ENCODE measurements around the gene ADAMTS15.

Gene ADAMTS15

DNA sequence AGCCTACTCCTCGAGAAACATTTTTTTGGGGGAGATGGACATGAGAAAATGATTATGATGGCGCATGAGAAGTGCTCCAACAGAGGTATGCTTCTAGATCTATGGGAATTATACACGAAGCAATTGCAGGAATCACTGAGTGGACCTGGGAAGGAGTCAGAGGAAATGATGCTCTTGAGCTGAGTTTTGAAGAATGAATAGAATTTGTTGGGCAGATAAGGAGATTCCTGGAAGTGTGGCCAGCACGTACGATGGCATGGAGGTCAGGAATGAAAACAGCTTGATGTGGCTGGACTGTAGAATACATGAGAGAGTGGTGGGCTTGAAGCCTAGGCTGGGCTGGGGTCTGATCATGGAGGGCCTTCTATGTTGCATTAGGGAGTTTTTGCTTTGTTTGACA, 31.7 kb downstream of the ADAMTS15 start:
- no peak for DNase-seq

DNA sequence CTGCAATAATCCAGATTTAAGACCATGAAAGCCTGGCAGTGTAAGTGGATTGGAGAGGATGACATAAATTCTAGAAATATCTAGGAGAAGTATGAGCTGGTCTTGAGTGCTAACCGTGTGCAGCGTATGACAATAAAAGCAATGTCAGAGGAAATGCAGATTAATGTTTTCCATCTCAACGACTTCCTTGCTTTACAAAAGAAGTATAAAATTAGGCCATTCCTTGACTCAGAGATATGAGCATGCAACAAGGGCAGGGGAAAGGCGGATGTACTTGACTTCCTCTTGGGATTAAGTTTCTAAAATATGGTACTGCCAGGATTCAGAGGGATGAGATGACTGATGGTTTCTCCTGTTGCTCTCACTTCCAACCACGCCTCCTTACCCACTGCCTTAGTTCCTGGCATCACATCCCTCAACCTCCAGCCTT, 32.3 kb downstream of the ADAMTS15 start:
- DNase-seq, result no peak

DNA sequence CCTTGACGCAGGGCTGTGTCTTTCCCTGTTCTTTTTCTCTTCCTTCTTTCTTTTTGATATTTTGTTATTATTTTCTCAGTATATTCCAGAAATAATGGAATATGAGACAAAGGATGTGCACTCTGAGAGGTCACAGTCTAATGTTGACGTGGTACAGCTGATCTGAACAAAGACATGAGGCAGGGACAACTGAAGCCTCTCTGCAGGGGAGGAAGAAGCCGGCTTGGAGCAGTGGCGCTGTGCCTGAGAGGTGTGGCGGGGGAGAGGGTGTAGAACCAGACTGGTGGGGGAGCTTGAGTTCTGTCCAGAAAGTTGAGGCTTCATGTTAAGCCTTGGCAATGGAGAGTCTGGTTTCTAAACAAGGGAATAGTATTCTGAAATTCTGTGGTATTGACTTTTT, 34.7 kb downstream of the ADAMTS15 start:
- peak; percentile 2 for DNase-seq

DNA sequence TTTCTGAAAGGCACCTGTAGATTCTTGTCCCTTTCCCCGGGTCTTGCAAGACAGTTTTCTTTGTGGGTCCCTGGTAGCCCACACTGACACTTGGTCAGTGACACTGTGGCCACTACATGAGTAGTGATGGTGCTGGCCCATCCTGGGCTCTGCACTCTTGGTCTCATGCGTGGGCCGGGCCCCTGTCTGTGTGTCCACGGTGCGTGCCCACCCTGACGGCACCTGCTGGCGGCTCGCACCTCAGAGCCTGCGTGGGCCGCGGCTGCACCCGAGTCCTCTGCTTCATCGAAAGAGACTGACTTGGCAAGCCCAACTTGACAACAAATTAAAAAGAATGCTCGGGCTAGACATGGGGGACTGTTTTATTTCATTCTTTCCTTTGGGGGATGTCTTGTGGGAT, 37.5 kb downstream of the ADAMTS15 start:
- DNase-seq, result no peak

DNA sequence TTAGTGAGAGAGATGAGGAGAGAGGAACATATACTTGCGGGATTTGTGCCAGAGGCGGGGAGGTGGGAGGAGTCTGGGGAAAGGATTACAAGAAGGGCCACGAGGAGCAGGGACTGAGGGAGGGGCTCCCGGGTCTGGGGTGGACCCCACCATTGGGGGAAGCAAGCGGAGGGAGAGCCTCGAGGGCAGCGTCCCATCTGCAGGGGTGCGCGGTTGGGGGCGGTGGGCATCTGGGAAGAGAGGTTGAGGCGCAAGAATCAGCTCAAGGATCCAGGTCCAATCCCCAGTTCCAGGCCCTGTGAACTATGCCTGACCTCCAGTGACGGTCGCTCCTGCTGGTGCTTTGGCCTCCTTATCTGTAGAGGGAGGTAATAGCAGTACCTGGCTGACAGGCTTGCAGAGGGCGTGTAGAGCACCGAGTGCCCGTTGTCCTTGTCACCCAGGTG, 38.0 kb downstream of the ADAMTS15 start:
- DNase-seq, result no peak

DNA sequence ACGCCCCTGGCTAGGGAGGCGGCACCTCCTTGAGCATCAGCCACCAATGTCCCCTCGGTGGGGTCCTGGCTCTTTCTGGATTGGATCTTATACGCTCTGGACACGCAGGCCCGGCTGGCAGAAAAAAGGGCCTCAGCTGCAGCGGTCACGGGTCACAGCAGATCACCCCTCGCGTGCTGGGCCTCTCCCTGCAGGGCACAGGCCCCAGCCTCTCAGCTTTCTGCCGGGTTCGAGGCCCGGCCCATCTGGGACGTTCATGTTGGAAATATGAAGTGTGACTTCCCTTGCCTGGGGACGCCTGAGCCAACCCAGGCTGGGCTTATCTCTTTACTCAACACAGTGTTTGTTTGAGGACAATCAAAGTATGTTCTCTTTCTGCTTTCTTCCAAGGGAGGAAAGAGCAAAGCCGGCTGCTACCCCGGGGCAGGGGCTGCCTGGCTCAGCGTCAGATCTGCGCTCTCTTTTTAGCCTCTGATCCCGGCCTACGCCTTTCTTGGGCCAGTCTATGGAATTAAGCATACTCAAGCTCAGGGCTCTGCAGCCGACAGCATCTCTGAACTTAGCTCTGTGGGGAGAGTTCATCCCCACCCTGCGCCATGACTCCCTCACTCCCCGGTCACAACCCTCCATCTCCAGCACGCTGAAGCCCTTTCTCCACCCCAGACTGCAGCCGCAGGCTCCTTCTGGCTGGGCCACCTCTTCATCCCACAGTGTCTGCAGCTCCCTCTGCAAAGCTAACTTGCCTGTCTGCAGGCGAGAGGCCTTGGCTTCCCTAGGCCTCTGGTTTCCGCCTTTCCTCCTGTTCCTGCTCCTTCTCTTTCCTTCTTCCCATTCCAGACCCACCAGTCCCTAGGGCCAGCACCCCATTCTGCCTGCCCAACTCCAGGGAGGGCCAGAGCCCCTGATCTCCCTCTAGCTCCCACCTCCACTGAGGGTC, 38.8 kb downstream of the ADAMTS15 start:
- no peak for DNase-seq

DNA sequence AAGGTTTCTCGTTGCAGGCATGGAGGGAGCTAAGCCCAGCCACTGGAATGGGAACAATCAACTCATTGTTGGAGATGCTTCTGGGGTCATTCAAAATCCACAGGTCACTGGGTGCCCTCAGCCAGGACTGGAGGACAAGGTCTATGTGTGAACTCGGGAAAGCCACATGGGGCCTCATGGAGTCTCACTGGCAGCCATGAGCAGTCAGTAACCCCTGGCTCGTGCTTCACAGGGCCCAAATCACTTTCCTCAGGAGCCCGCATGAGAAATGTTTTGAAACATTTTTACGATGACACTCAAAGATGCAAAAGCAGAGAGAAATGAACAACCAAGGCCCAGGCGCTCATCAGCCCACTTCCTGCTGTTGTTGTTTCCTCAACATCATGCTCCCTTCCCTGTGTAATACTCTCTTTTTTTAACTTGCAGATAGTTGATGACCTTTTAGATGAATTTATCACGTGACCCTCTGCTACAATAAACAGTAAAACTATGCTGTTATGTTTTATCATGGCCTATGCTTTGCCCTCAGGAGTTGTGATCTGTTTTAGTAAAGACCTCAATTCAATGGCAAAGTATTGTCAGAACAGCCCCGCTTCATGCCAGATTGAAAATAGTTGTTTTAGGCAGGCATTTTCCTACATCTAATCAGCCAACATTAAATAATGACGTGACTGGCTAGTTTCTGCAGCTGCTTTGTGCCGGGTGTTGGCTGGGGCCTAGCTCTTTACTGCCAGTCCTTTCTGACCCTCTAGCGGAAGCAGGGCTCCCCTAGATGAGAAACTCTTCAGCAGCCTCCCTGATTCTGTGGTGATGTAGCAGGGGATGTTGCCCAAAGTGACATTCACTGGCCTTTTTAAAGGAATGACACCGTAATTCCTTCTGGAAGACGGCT, 39.7 kb downstream of the ADAMTS15 start:
- no peak for DNase-seq

DNA sequence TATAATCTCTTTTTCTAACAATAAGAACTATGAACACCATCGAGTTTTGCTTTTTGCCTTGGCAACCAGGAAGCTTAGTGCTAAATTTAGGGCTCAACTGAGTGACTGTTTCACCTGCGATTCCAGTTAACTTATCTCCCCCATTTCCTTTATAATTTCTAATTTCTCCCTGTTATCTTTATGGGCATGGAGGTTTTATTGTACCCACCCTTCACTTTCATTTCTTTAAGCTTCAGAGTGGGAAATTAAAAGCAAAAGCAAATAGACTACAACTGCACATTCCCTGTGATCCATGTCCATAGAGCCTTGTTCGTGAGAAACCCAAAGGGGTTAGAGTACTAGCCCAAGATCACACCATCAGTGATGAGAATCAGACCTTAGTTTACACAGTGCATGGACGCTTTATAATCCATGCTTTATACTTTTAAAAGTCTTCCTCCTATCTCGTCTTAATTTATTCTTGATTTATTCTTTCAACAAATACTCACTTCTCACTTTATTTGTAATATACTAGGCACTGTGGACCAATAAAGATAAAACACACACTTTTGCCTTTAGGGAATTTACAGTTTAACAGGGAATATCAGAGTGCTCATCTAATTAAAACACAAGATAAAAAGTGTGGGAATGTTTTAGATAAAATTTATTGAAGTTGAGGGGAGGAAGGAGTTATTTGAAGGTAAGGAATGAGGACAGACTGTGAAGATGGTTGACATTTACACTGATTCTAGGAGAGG, 40.6 kb downstream of the ADAMTS15 start:
- DNase-seq, result no peak

DNA sequence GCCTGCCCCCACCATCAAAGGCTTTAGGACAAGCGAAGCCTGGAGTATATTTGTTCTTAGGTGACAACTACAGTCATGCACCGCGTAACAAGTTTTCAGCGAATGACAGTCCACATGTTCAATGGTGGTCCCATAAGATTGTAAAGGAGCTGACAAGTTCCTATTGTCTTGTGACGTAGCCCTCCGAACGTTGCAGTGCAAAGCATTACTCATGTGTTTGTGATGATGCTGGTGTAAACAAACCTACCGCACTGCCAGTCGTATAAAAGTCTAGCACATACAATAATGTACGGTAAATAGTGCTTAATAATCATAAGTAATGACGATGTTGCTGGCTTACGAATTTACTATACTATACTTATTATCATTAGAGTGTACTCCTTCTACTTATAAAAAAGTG, 41.3 kb downstream of the ADAMTS15 start:
- DNase-seq, result no peak

DNA sequence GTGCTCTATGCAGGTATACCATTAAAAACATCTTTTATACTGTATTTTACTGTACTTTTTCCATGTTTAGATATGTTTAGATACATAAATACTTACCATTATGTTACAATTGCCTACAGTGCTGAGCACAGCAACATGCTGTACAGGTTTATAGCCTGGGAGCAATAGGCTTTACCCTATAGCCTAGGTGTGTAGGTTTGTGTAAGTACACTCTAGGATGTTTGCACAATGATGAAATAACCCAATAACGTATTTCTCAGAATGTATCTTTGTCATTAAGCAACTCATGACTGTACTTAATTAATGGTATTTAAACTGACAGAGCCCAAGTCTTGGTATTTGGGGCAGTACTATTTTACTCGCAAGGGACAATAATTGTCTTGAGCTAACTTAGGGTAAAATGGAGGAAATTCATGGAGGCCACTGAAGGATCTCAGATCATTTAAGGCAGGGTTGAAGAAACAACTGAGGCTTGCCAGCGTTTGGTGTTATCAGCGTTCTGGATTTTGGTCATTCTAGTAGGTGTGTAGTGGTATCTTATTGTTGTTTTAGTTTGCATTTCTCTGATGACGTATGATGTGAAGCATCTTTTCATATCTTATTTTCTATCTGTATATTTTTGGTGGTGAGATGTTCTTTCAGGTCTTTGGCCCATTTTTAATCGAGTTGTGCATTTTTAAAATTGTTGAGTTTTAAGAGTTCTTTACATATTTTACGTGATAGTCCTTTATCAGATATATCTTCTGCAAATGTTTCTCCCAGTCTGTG, 42.4 kb downstream of the ADAMTS15 start:
- DNase-seq, result no peak

DNA sequence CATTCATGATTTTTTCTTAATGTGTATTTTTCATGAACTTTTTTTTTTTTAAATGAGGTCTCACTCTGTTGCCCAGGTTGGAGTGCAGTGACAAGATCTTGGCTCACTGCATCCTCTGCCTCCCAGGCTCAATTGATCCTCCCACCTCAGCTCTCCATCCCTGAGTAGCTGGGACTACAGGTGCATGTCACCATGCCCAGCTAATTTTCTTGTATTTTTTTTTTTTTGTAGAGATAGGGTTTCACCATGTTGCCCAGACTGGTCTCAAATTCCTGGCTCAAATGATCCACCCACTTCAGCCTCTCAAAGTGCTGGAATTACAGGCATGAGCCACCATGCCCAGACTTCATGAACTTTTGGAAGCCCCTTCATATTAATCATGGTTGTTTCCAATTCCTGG, 49.7 kb downstream of the ADAMTS15 start:
- no peak for DNase-seq

DNA sequence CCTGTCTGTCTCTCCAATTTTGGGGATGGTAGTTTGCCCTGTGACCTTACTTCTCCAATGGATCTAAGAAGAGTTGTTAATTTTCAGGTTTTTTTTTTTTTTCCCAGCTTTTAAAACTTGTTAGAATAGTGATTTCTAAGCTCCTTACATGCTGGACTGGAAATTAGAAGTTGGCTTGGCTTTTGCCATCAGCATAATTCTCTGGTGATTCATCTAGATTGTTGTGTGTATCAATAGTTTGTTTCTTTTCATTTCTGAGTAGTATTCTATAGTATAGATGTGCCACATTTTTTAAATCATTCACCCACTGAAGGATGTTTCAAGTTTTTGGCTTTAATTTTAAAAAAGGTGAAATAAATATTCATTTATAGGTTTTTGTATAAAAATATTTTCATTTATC, 51.4 kb downstream of the ADAMTS15 start:
- no peak for DNase-seq

DNA sequence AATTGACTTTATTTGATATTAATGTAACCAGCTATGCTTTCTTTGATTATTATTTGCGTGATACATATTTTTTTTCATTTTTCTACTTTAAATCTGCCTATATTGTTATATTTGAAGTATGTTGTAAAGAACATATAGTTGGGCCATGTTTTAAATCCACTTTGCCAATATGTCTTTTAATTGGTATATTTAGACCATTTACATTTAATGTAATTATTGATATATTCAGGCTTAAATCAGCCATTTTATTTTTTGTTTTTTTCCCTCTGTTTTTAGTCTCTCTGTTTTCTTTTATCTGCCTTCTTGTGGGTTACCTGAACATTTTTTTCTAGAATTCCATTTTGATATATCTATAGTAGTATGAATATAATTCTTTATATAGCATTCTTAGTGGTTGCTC, 55.9 kb downstream of the ADAMTS15 start:
- DNase-seq, result no peak

DNA sequence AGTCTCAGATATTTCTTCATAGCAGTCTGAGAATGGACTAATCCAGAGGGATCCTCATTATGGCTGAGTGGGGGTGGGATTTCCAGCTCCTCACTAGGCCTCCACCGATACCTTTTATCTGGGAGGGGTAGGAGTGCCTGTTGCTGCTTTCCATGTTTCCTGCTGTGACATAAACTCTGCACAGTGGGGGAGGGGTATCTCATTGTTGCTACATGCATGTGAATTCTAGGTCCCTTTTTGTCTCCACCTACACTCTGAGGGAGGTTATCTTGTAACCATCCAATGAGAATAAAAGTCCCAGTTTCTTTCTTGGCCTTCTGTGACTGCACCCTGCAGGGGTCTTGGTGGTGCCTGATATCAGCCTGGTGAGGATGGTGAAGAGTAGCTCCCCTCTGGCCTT, 60.5 kb downstream of the ADAMTS15 start:
- no peak for DNase-seq

DNA sequence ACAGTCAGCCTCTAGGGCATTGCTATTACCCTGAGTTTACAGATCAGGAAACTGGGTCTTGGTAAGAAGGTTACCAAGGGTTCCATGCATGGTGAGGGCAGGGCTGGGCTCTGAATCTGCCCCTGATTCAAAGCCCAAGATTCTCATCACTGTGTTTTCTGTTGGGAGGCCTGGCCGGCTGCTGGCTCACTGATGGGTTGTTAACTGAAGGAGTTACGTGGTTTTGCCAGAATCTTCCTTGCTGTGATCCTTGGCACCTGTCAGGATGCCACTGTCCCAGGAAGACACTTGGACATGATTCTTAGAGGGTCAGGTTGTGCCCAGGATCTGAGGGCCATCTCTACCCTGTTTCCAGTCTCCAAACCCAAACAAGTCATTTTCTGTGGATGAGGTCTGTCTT, 61.5 kb downstream of the ADAMTS15 start:
- DNase-seq, result no peak

DNA sequence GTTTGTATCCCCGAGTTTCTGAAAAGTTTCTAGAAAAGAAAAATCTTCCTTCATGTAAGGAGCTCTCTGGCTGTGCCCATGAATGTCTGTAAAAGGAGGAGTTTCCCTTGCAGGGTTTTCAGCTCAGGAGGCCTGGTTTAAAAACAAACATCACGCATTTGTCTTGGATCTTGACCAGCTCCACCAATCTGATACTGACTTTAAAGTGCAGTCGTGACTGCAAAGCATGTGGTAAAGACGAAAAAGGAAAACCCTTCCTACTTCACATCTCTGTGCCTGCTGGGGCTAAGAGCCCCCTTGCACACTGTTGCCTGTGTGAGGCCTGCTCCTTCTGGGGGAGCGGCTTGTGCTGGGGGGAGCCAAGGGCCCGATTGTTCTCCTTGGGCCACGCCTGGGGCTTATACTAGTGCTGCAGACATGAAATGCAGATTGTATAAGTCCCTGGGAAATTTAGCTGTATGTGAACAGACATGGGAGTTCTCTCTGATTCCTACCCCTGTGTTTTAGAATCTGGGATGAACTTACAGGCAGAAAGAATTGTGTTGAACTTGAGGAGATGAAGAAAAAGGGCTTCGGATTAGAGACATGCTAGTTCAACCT, 62.1 kb downstream of the ADAMTS15 start:
- no peak for DNase-seq

DNA sequence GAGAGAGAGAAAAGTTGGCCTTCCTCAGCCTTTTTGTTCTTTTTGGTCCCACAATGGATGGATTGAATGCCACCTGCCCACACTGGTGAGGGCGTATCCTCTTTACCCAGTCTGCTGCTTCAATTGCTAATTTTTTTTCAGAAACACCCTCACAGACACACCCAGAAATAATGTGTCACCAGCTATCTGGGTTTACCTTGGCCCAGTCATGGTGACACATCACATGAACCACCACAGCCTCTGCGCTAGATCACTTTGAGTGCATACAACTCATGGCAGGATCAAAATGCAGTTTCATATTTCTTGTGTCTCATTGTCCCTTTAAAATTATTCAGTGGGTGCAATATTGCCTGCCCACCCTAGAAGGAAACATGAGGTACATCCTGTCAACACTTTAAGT, 63.3 kb downstream of the ADAMTS15 start:
- no peak for DNase-seq

DNA sequence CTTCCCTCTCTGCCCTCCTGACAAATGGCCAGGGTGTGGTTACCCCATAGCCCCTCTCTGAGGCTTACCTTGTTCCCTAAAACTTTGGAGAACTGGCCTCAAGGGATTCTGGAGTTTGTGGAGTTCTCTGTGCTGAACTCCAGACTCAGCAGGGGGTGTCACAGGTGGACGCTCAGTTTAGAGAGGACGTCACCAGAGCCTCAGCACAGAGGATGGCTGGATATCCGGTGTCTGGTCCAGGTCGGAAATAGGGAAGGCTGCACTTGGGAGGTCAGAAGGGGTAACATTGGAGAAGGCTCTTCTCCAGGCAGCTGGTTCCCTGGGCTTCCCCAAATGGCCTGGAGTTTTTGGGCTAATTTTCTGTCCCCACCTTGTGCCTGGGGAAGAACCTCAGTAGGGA, 64.2 kb downstream of the ADAMTS15 start:
- DNase-seq, result no peak

DNA sequence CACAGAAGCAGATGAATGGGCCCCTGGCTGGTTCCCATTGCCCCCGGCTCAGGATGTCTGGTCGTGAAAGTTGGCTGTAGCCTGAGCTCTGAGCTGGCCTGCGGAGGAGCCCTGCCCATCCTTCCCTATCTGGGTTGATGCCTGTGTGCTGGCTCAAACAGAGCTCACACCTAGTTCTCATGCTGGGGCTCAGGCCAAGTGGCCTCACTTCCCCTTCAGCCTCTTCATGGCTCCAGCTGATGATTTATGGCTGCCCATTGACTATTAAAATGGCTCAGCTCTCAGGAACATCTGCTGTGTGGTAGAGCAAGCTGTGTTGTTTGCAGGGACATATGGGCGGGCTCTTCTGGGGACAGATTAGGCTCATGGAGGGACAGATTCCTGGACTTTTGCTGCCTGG, 64.7 kb downstream of the ADAMTS15 start:
- DNase-seq, result peak; percentile 91

DNA sequence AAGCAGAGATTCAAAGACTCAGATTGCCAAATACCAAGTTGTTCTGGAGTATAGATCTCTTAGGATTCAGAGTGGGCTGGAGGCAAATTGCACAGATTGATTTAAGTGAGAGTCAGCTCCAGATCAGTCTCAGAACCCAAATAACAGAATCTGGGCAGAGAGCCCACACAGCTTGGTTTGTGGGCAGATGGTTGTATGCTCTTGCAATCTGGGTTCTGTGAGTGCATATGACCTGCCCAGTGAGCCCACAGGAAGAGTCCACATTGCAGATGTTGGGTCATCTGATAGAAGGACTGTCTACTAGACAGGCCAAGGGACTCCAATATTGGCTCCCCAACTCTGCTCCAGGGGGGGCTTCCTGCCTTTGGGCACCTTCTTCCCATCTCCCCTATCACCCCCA, 65.9 kb downstream of the ADAMTS15 start:
- DNase-seq, result peak; percentile 23

DNA sequence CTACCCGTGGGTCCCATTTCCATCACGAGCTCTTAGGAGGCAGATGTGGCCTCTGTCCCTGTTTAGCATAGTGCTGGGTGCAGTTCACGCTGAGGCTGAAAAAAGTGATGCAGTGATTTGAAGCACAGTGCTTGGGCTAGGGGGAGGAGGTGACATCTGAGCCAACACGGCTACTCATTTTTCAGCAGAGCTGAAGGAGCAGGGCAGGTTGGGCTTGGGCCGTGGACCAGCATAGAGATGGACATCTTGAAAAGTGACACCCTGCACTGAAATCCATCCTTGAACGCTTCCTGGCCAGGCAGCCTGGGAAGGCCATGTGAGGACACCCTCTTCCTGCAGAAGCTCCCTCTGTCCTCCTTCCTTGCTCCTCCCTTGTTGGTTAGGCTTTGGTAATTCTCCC, 66.4 kb downstream of the ADAMTS15 start:
- DNase-seq, result no peak
